ENCODE results near the gene CERT1.

The CERT1 gene

GRCh38 chr5:75512383-75513074 is 1.1 kb upstream of the CERT1 start:
- Histone ChIP-seq H4K5ac (ENCODE audit: low read length) (no peak overlapping the region), H3K4ac (ENCODE audit: low read depth, low read length) (no peak overlapping the region), H3K79me2 (ENCODE audit: control insufficient read depth, insufficient read depth, low read length) (peaks cover 24% of the 10 kb centered on the region), H3K9ac (ENCODE audit: low read length) (peak overlapping the region; percentile 85), H3K4me2 (ENCODE audit: low read length) (peak overlapping the region; percentile 25), H4K8ac (ENCODE audit: low read depth, low read length) (no peak overlapping the region), H3K18ac (ENCODE audit: low read length) (no peak overlapping the region), H2BK5ac (ENCODE audit: low read length) (no peak overlapping the region), H3K27me3 (ENCODE audit: insufficient read depth, low read length, poor library complexity) (no peaks in the 10 kb centered on the region), H3K36me3 (ENCODE audit: control insufficient read depth, insufficient read depth, low read length) (no peaks in the 10 kb centered on the region), H2BK120ac (ENCODE audit: low read depth, low read length) (no peak overlapping the region), H3K56ac (ENCODE audit: low read length) (no peak overlapping the region), H2AK5ac (ENCODE audit: low read length) (no peak overlapping the region), H2BK15ac (replicated peaks; ENCODE audit: low read depth) (no peak overlapping the region), H3K27ac (ENCODE audit: low read depth, low read length) (no peak overlapping the region), H3K4me3 (ENCODE audit: low read length) (no peak overlapping the region), H3K79me1 (ENCODE audit: low read length) (peaks cover 6% of the 10 kb centered on the region), H3K23ac (ENCODE audit: low read length) (no peak overlapping the region), H3K4me1 (ENCODE audit: control insufficient read depth, low read depth, low read length) (no peaks in the 10 kb centered on the region)
- no peak for DNase-seq
- WGBS (ENCODE audit: extremely low coverage, insufficient coverage, low lambda C conversion rate), result no CpG with 5 or more reads among the region's 16 CpGs

DNA sequence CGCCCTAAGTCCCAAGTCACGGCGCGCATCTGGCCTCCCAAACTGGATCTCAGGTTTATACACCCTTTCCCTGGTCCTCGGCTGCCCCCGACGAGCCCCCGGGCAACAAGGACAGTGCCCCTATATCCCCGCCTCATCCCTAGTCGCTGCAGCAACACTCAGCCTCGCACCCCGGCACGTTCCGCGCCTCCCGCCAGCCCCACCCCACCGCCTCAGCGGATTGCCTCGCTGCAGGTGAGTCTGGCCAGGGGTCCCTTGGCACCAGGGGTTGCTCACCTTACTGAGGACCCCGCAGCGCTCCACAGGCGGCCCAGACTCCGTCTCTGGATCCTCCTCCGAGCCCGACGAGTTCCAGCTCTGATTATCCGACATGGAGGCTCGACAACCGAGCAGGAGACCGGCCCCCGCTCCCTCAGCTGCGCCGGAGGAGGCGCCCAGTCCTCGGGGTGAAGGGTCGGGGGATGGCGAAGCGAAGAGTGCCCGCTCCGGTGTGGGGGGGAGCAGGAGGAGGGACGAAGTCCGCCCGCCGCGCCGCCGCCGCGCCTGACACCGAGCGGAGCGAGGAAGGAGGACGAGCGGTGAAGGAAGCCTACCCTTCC is 494 bp downstream of the CERT1 start:
- Histone ChIP-seq H3K9ac (ENCODE audit: low read length) (peak overlapping the region; percentile 94), H3K79me2 (ENCODE audit: control insufficient read depth, insufficient read depth, low read length) (peaks cover 29% of the 10 kb centered on the region), H3K4ac (ENCODE audit: low read depth, low read length) (no peak overlapping the region), H3K56ac (ENCODE audit: low read length) (peak overlapping the region; percentile 96), H3K18ac (ENCODE audit: low read length) (peak overlapping the region; percentile 54), H2BK5ac (ENCODE audit: low read length) (peak overlapping the region; percentile 56), H3K27ac (ENCODE audit: low read depth, low read length) (peak overlapping the region; percentile 33), H3K79me1 (ENCODE audit: low read length) (peaks cover 10% of the 10 kb centered on the region), H3K4me1 (ENCODE audit: control insufficient read depth, low read depth, low read length) (no peaks in the 10 kb centered on the region), H3K27me3 (ENCODE audit: insufficient read depth, low read length, poor library complexity) (no peaks in the 10 kb centered on the region), H2BK120ac (ENCODE audit: low read depth, low read length) (no peak overlapping the region), H3K36me3 (ENCODE audit: control insufficient read depth, insufficient read depth, low read length) (no peaks in the 10 kb centered on the region), H3K4me3 (ENCODE audit: low read length) (peak overlapping the region; percentile 92), H3K4me2 (ENCODE audit: low read length) (peak overlapping the region; percentile 77), H4K8ac (ENCODE audit: low read depth, low read length) (peak overlapping the region; percentile 28), H4K5ac (ENCODE audit: low read length) (no peak overlapping the region), H2BK15ac (replicated peaks; ENCODE audit: low read depth) (no peak overlapping the region), H2AK5ac (ENCODE audit: low read length) (no peak overlapping the region), H3K23ac (ENCODE audit: low read length) (peak overlapping the region; percentile 57)
- DNase-seq, result peak; percentile 73
- WGBS (ENCODE audit: extremely low coverage, insufficient coverage, low lambda C conversion rate), result no CpG with 5 or more reads among the region's 54 CpGs

GRCh38 chr5:75510417-75510835 is 1.0 kb downstream of the CERT1 start:
- Histone ChIP-seq H2BK5ac (ENCODE audit: low read length) (no peak overlapping the region), H3K23ac (ENCODE audit: low read length) (no peak overlapping the region), H4K8ac (ENCODE audit: low read depth, low read length) (no peak overlapping the region), H3K18ac (ENCODE audit: low read length) (peak overlapping the region; percentile 54), H4K5ac (ENCODE audit: low read length) (no peak overlapping the region), H3K36me3 (ENCODE audit: control insufficient read depth, insufficient read depth, low read length) (no peaks in the 10 kb centered on the region), H3K4me2 (ENCODE audit: low read length) (peak overlapping the region; percentile 77), H3K4me3 (ENCODE audit: low read length) (peak overlapping the region; percentile 92), H3K56ac (ENCODE audit: low read length) (peak overlapping the region; percentile 96), H3K79me1 (ENCODE audit: low read length) (peaks cover 10% of the 10 kb centered on the region), H3K27me3 (ENCODE audit: insufficient read depth, low read length, poor library complexity) (no peaks in the 10 kb centered on the region), H3K27ac (ENCODE audit: low read depth, low read length) (no peak overlapping the region), H3K4me1 (ENCODE audit: control insufficient read depth, low read depth, low read length) (no peaks in the 10 kb centered on the region), H2BK15ac (replicated peaks; ENCODE audit: low read depth) (no peak overlapping the region), H3K4ac (ENCODE audit: low read depth, low read length) (no peak overlapping the region), H3K9ac (ENCODE audit: low read length) (peak overlapping the region; percentile 94), H2BK120ac (ENCODE audit: low read depth, low read length) (no peak overlapping the region), H2AK5ac (ENCODE audit: low read length) (no peak overlapping the region), H3K79me2 (ENCODE audit: control insufficient read depth, insufficient read depth, low read length) (peaks cover 29% of the 10 kb centered on the region)
- no CpG with 5 or more reads among the region's 15 CpGs for WGBS (ENCODE audit: extremely low coverage, insufficient coverage, low lambda C conversion rate)
- DNase-seq, result no peak

GRCh38 chr5:75509956-75510355 is 1.5 kb downstream of the CERT1 start:
- peak overlapping the region; percentile 4 for H3K4me2 ChIP-seq (ENCODE audit: low read length)
- no peak overlapping the region for H3K23ac ChIP-seq (ENCODE audit: low read length)
- H2BK15ac ChIP-seq (replicated peaks; ENCODE audit: low read depth), result no peak overlapping the region
- H2BK5ac ChIP-seq (ENCODE audit: low read length), result no peak overlapping the region
- no CpG with 5 or more reads among the region's 1 CpG for WGBS (ENCODE audit: extremely low coverage, insufficient coverage, low lambda C conversion rate)
- no peak overlapping the region for H3K27ac ChIP-seq (ENCODE audit: low read depth, low read length)
- peaks cover 29% of the 10 kb centered on the region for H3K79me2 ChIP-seq (ENCODE audit: control insufficient read depth, insufficient read depth, low read length)
- no peak overlapping the region for H2BK120ac ChIP-seq (ENCODE audit: low read depth, low read length)
- peak overlapping the region; percentile 94 for H3K9ac ChIP-seq (ENCODE audit: low read length)
- H4K8ac ChIP-seq (ENCODE audit: low read depth, low read length), result no peak overlapping the region
- no peak for DNase-seq
- H3K36me3 ChIP-seq (ENCODE audit: control insufficient read depth, insufficient read depth, low read length), result no peaks in the 10 kb centered on the region
- H3K4ac ChIP-seq (ENCODE audit: low read depth, low read length), result no peak overlapping the region
- H2AK5ac ChIP-seq (ENCODE audit: low read length), result no peak overlapping the region
- no peaks in the 10 kb centered on the region for H3K4me1 ChIP-seq (ENCODE audit: control insufficient read depth, low read depth, low read length)
- no peaks in the 10 kb centered on the region for H3K27me3 ChIP-seq (ENCODE audit: insufficient read depth, low read length, poor library complexity)
- H3K4me3 ChIP-seq (ENCODE audit: low read length), result no peak overlapping the region
- no peak overlapping the region for H3K18ac ChIP-seq (ENCODE audit: low read length)
- H3K79me1 ChIP-seq (ENCODE audit: low read length), result peaks cover 10% of the 10 kb centered on the region
- H3K56ac ChIP-seq (ENCODE audit: low read length), result no peak overlapping the region
- no peak overlapping the region for H4K5ac ChIP-seq (ENCODE audit: low read length)

- Histone ChIP-seq H3K79me2 (ENCODE audit: control insufficient read depth, insufficient read depth, low read length) (peaks cover 29% of the 10 kb centered on the region), H4K8ac (ENCODE audit: low read depth, low read length) (no peak overlapping the region), H3K4me3 (ENCODE audit: low read length) (no peak overlapping the region), H2BK5ac (ENCODE audit: low read length) (no peak overlapping the region), H3K9ac (ENCODE audit: low read length) (peak overlapping the region; percentile 94), H3K36me3 (ENCODE audit: control insufficient read depth, insufficient read depth, low read length) (no peaks in the 10 kb centered on the region), H3K4me2 (ENCODE audit: low read length) (peak overlapping the region; percentile 4), H3K27ac (ENCODE audit: low read depth, low read length) (no peak overlapping the region), H3K56ac (ENCODE audit: low read length) (no peak overlapping the region), H2BK120ac (ENCODE audit: low read depth, low read length) (no peak overlapping the region), H3K79me1 (ENCODE audit: low read length) (peaks cover 10% of the 10 kb centered on the region), H3K4me1 (ENCODE audit: control insufficient read depth, low read depth, low read length) (no peaks in the 10 kb centered on the region), H3K27me3 (ENCODE audit: insufficient read depth, low read length, poor library complexity) (no peaks in the 10 kb centered on the region), H2BK15ac (replicated peaks; ENCODE audit: low read depth) (no peak overlapping the region), H2AK5ac (ENCODE audit: low read length) (no peak overlapping the region), H3K18ac (ENCODE audit: low read length) (no peak overlapping the region), H4K5ac (ENCODE audit: low read length) (no peak overlapping the region), H3K23ac (ENCODE audit: low read length) (no peak overlapping the region), H3K4ac (ENCODE audit: low read depth, low read length) (no peak overlapping the region)
- no CpG with 5 or more reads among the region's 4 CpGs for WGBS (ENCODE audit: extremely low coverage, insufficient coverage, low lambda C conversion rate)
- DNase-seq, result no peak
Measured at GRCh38 chr5:75509546-75509945, 1.9 kb downstream of the CERT1 start.

Data from mesendoderm (in vitro differentiated cells).